Parathyroid adenoma (tissue), 2 donors: Measurements from ENCODE around the gene STIM1.
"Not testable (repeated sequence)": the region's sequence is repeated elsewhere in the genome, so short reads cannot be mapped to it uniquely, and the experiment has no call there.

Source experiments
- H2AFZ ChIP-seq: fragments of 300-600 bp; sonication (generic); one replicate; pipeline ENCODE4 v1.7.0; 2017; ENCODE audit warnings: antibody characterized with exemption, mild to moderate bottlenecking
- H3K27ac ChIP-seq: fragments of 300-600 bp; sonication (generic); one replicate; pipeline ENCODE4 v1.7.0; 2017
- H3K27me3 ChIP-seq: fragments of 300-600 bp; sonication (generic); one replicate; pipeline ENCODE4 v1.7.0; 2017; ENCODE audit warnings: low read length; ENCODE audit not compliant: control insufficient read depth, insufficient read depth
- H3K36me3 ChIP-seq: fragments of 300-600 bp; sonication (generic); one replicate; pipeline ENCODE4 v1.7.0; 2017; ENCODE audit warnings: low read length; ENCODE audit not compliant: control insufficient read depth, insufficient read depth
- H3K4me1 ChIP-seq: fragments of 300-600 bp; sonication (generic); one replicate; pipeline ENCODE4 v1.7.0; 2017; ENCODE audit warnings: control low read depth
- H3K4me2 ChIP-seq: fragments of 300-600 bp; sonication (generic); one replicate; pipeline ENCODE4 v1.7.0; 2017; ENCODE audit warnings: low read length
- H3K4me3 ChIP-seq: fragments of 300-600 bp; sonication (generic); one replicate; pipeline ENCODE4 v1.7.0; 2017; ENCODE audit warnings: low read depth, low read length
- H3K79me2 ChIP-seq: fragments of 300-600 bp; sonication (generic); one replicate; pipeline ENCODE4 v1.7.0; 2017; ENCODE audit warnings: control low read depth
- H3K9ac ChIP-seq: fragments of 300-600 bp; sonication (generic); one replicate; pipeline ENCODE4 v1.7.0; 2017; ENCODE audit warnings: mild to moderate bottlenecking
- H3K9me3 ChIP-seq: fragments of 300-600 bp; sonication (generic); one replicate; pipeline ENCODE4 v1.7.0; 2017; ENCODE audit warnings: low read length; ENCODE audit not compliant: control insufficient read depth
- TF ChIP-seq, protein P1 (sequence below): fragments of 300-600 bp; sonication (generic); IDR thresholded peaks from one replicate; pipeline ENCODE4 v1.7.0; 2017; ENCODE audit warnings: antibody characterized with exemption, mild to moderate bottlenecking
- donor health status: primary hyperparathyroidism.

The STIM1 gene

DNA sequence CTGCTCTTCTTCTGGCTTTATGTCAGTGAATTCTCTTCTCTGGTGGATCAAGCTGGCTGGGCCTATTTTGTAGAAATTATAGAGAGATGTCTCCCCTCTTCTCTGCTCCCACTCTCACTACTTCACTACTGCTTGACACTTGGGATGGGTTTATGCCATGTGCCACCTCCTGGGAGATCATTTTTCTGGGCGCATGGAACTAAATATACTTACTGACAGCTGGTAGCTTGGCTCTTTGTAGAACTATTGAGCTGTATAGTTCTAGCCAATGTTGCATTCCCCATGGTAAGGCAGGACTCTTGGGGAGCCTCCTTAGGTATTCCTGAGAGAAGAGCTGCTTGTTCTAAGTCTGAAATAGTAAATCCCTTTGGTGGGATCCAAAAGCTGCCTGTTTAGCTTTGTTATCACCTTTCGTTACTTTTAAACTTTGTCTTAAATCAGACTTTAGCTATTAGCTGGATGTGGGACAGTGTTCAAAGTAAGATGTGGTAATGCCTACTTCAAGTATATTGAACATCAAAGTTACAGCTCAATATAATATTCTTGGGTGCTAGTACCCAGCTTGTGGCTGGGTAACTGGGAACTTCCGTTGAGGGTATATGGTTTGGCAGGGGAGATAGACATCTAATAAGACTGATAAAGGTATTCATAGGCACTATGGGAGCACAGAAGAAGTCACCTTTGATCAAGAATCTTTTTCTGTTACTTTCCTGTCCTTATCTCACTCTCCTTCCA is 151.6 kb downstream of the STIM1 start:
- no peak overlapping the region for H3K9ac ChIP-seq
- no peak overlapping the region for H2AFZ ChIP-seq
- H3K27me3 ChIP-seq = no peaks in the 10 kb centered on the region
- no peaks in the 10 kb centered on the region for H3K9me3 ChIP-seq
- H3K36me3 ChIP-seq = no peaks in the 10 kb centered on the region
- H3K79me2 ChIP-seq = no peaks in the 10 kb centered on the region
- H3K4me1 ChIP-seq = no peaks in the 10 kb centered on the region
- no peak overlapping the region for H3K4me2 ChIP-seq
- no peak overlapping the region for H3K27ac ChIP-seq
- no peak overlapping the region for H3K4me3 ChIP-seq
- TF ChIP-seq, protein P1, sequence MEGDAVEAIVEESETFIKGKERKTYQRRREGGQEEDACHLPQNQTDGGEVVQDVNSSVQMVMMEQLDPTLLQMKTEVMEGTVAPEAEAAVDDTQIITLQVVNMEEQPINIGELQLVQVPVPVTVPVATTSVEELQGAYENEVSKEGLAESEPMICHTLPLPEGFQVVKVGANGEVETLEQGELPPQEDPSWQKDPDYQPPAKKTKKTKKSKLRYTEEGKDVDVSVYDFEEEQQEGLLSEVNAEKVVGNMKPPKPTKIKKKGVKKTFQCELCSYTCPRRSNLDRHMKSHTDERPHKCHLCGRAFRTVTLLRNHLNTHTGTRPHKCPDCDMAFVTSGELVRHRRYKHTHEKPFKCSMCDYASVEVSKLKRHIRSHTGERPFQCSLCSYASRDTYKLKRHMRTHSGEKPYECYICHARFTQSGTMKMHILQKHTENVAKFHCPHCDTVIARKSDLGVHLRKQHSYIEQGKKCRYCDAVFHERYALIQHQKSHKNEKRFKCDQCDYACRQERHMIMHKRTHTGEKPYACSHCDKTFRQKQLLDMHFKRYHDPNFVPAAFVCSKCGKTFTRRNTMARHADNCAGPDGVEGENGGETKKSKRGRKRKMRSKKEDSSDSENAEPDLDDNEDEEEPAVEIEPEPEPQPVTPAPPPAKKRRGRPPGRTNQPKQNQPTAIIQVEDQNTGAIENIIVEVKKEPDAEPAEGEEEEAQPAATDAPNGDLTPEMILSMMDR = no peak

DNA sequence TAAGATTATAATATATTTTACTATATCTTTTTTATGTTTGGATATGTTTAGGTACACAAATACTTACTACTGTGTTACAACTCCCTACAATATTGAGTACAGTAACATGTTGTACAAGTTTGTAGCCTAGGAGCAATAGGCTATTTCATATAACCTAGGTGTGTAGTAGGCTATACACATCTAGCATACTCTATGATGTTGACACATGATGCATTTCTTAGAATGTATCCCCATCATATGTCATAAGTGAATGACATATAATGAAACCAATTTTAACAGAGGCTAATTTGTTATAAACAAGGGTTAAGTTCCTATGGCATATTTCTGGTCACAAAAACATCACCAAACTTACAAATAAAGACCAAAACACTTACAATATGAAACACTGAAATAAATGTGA is 152.7 kb downstream of the STIM1 start:
- no peaks in the 10 kb centered on the region for H3K27me3 ChIP-seq

DNA sequence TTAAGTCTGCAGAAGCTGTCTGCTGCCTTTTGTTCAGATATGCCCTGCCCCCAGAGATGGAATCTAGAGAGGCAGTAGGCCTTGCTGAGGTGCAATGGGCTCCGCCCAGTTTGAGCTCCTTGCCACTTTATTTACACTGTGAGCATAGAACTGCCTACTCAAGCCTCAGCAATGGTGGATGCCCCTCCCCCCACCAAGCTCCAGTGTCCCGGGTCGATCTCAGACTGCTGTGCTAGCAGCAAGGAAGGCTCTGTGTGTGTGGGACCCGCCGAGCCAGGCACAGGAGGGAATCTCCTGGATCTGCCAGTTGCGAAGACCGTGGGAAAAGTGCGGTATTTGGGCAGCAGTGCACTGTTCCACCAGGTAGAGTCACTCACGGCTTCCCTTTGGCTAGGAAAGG is 161.1 kb downstream of the STIM1 start:
- H3K27ac ChIP-seq, H3K4me3 ChIP-seq, H3K9ac ChIP-seq, H3K27me3 ChIP-seq, H3K36me3 ChIP-seq, H3K79me2 ChIP-seq, H3K4me1 ChIP-seq, H3K4me2 ChIP-seq, H2AFZ ChIP-seq, H3K9me3 ChIP-seq: not testable (repeated sequence)

More for the DNA sequence above, 152.7 kb downstream of the STIM1 start:
- Histone ChIP-seq H3K4me1 (no peaks in the 10 kb centered on the region), H3K79me2 (no peaks in the 10 kb centered on the region), H2AFZ (no peak overlapping the region), H3K27ac (no peak overlapping the region), H3K4me2 (no peak overlapping the region), H3K9ac (no peak overlapping the region), H3K4me3 (no peak overlapping the region), H3K9me3 (no peaks in the 10 kb centered on the region), H3K36me3 (no peaks in the 10 kb centered on the region)
- TF ChIP-seq, protein P1 = no peak

DNA sequence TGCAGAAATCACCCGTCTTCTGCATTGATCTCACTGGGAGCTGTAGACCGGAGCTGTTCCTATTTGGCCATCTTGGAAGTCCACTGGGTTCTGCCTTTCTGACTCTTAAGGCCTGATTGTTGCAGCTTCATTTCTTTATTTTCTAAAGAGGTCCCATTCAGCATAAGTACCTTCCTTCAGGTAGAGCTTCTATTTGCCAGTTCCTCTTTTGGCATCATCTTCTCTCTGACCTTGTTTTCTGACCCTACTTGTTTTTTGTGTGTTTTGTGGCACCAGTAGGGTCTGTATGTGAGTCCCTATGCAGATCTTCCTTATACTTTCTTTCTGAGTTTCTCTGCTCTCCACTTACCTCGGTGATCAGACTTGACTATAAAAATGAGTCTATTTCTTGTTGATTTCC is 161.7 kb downstream of the STIM1 start:
- Histone ChIP-seq H3K9me3 (no peaks in the 10 kb centered on the region), H2AFZ (no peak overlapping the region), H3K4me3 (no peak overlapping the region), H3K4me1 (no peaks in the 10 kb centered on the region), H3K9ac (no peak overlapping the region), H3K4me2 (no peak overlapping the region), H3K27ac (no peak overlapping the region), H3K27me3 (no peaks in the 10 kb centered on the region), H3K79me2 (peaks cover 2% of the 10 kb centered on the region), H3K36me3 (no peaks in the 10 kb centered on the region)
- TF ChIP-seq, protein P1 = no peak

DNA sequence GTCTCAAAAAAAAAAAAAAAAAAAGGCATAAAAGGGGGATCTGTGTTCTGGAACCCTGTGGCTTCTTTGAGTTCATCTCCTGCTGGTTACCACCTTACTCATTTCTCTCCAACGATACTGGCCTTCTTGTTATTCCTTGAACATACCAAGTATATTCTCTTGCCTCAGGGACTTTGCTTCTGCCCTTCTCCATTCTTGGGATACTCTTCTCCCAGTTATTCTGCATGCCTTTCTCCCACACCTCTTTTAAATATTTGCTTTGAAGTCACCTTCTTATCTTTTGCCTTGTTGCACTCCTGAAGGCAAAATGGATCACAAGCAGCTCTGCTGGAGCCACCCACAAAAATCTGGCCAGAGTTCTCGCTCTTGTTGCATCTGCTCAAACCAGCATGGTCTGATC is 163.2 kb downstream of the STIM1 start:
- TF ChIP-seq, protein P1 = no peak
- no peak overlapping the region for H2AFZ ChIP-seq
- peaks cover 2% of the 10 kb centered on the region for H3K79me2 ChIP-seq
- no peak overlapping the region for H3K27ac ChIP-seq
- H3K4me2 ChIP-seq = no peak overlapping the region
- no peaks in the 10 kb centered on the region for H3K4me1 ChIP-seq
- no peaks in the 10 kb centered on the region for H3K36me3 ChIP-seq
- no peak overlapping the region for H3K9ac ChIP-seq
- no peak overlapping the region for H3K4me3 ChIP-seq
- no peaks in the 10 kb centered on the region for H3K27me3 ChIP-seq
- H3K9me3 ChIP-seq = no peaks in the 10 kb centered on the region
